ENCODE data around the gene XRCC6.
"Not testable (repeated sequence)": the region's sequence is repeated elsewhere in the genome, so short reads cannot be mapped to it uniquely, and the experiment has no call there.

Gene XRCC6

GRCh38 chr22:41647771-41648170 is 26.7 kb downstream of the XRCC6 start:
- no peak for DNase-seq

- DNase-seq = no peak
Observed at GRCh38 chr22:41648432-41648831, 27.3 kb downstream of the XRCC6 start.

- DNase-seq = no peak
Observed at GRCh38 chr22:41650229-41650628, 29.1 kb downstream of the XRCC6 start.

DNA sequence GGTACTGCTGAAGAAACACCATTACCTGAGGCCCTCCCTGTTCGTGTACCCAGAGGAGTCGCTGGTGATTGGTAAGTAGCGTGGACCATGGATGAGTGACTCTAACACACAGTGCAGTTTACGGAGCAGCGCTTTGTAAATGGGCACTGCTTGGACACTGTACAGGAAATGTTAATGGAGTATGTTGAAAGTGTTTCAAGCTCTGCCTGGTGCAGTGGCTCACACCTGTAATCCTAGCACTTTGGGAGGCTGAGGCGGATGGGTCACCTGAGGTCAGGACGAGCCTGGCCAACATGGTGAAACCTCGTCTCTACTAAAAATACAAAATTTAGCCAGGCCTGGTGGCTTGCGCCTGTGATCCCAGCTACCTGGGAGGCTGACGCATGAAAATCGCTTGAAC is 29.7 kb downstream of the XRCC6 start:
- no peak for DNase-seq

DNA sequence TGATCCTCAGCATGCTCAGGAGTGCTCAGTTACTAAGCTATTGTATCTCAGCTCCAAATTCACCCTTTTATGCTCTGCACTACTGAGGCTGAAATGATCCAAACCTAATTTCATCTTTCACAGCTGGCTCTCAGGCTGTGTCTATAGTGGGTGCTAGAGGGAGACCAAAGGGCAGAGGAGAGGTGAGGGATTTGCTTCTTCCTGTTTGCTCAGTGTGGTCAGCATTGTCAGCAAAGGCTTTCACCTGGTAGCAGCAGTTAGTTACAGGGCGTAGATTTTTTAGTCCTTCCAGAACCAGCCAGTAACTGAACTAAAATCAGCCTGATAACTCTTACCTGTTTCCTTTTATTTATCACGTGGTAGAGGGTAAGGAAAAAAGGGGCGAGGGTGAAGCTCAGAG is 33.2 kb downstream of the XRCC6 start:
- DNase-seq = no peak

DNA sequence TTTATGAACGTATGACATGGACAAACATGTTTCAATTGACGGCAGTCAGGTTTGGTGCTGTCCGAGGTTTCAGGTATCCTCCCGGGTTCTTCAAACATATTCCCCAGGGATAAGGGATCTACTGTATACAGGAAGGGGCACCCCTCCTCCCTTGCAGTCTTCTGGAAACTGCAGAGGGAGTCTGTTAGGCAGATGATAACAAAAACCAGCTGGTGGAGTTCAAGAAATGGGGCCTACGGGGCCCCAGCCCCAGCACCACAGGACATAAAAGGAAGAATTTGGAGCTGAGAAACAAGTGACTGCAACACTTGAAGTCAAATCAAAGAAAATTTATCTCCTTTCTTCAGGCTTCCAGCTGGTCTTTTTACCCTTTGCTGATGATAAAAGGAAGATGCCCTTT is 35.5 kb downstream of the XRCC6 start:
- DNase-seq = no peak

- DNase-seq = no peak
Observed at GRCh38 chr22:41657709-41658108, 36.6 kb downstream of the XRCC6 start.

GRCh38 chr22:41658869-41659268 is 37.8 kb downstream of the XRCC6 start:
- no peak for DNase-seq

DNA sequence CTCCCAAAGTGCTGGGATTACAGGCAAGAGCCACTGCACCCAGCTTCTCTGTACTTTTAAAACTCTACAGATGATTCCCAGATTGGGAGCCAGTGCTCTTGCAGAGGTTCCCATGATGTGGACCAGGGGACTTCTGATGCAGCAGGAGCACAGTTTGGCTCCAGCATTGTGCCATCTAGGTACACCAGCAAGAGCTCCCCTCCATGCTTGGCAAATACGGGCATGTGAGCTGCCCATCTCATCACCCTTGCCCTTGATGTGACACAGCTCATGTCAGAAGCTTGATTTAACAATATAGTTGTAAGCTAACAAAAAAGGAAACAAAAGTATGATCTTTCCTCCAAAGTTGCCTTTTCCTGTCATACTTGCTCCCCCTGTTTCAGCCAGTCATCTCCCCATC is 38.8 kb downstream of the XRCC6 start:
- DNase-seq = no peak

GRCh38 chr22:41660416-41660815 is 39.3 kb downstream of the XRCC6 start:
- DNase-seq = no peak

DNA sequence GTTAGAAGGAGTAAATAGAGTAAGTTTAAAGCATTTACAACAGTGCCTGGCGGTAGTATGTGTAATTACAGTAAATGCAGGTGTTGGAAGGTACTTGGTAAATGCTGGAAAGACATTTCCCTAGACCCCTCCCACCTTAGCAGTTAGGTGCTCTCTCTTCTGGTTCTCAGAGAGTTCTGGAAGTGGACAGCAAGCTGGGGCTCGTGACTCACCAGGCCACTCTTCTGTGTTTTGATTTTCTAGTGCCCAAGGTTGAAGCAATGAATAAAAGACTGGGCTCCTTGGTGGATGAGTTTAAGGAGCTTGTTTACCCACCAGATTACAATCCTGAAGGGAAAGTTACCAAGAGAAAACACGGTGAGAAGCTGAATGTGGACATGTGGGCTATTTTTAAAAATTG is 40.0 kb downstream of the XRCC6 start:
- no peak for DNase-seq

- no peak for DNase-seq
Observed at GRCh38 chr22:41661713-41662112, 40.6 kb downstream of the XRCC6 start.

- not testable (repeated sequence) for DNase-seq
Observed at GRCh38 chr22:41663594-41663993, 42.5 kb downstream of the XRCC6 start.

GRCh38 chr22:41664490-41664889 is 43.4 kb downstream of the XRCC6 start:
- no peak for DNase-seq

- no peak for DNase-seq
Observed at GRCh38 chr22:41664951-41665350, 43.9 kb downstream of the XRCC6 start.

DNA sequence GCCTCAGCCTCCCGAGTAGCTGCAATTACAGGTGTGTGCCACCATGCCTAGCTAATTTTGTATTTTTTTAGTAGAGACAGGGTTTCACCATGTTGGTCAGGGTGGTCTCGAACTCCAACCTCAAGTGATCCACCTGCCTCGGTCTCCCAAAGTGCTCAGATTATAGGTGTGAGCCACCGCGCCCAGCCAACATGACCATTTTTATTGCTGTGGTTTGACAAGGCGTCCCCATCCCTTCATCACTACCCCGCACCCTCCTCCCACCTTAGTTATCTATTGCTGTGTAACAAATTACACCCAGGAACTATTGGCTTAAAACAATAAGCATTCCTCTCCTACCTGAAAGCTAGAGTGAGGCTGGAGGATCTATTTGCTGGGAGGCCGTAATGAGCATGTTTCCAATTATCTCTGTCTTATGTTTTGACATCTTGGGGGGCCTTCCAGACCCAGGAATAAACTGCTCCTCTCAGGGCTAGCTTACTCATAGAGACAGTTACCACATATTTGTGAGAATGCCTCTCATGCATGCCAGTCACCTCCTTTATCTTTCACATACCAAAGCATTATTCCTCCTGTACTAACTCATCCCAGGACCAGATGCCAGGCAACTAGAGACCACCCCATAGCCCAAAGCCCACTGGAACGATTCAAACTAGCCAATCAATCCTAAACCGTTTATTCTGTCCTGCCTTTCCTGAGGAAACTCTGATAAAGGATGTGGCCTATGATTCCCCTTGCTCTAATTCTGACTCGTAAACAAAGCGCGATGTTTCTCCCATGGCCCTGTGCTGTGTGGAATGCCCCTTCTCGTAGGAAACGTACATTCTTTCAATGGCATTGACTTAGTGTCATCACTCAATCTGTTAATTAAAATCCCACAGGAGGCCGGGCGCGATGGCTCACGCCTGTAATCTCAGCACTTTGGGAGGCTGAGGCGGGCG is 48.1 kb downstream of the XRCC6 start:
- no peak for DNase-seq

DNA sequence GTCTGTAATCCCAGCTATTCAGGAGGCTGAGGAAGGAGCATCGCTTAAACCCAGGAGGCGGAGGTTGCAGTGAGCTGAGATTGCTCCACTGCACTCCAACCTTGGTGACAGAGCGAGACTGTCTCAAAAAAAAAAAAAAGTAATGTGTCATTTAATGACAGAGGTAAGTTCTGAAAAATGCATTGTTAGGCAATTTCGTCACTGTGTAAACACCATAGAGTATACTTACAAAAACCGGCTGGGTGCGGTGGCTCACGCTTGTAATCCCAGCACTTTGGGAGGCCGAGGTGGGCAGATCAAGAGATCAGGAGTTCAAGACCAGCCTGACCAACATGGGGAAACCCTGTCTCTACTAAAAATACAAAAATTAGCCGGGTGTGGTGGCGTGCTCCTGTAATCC is 51.0 kb downstream of the XRCC6 start:
- not testable (repeated sequence) for DNase-seq

- DNase-seq = no peak
Observed at GRCh38 chr22:41672780-41673509, 51.9 kb downstream of the XRCC6 start.

- no peak for DNase-seq
Observed at GRCh38 chr22:41674846-41675340, 53.8 kb downstream of the XRCC6 start.

- no peak for DNase-seq
Observed at GRCh38 chr22:41676134-41676533, 55.0 kb downstream of the XRCC6 start.

GRCh38 chr22:41681616-41682015 is 60.5 kb downstream of the XRCC6 start:
- DNase-seq = no peak

DNA sequence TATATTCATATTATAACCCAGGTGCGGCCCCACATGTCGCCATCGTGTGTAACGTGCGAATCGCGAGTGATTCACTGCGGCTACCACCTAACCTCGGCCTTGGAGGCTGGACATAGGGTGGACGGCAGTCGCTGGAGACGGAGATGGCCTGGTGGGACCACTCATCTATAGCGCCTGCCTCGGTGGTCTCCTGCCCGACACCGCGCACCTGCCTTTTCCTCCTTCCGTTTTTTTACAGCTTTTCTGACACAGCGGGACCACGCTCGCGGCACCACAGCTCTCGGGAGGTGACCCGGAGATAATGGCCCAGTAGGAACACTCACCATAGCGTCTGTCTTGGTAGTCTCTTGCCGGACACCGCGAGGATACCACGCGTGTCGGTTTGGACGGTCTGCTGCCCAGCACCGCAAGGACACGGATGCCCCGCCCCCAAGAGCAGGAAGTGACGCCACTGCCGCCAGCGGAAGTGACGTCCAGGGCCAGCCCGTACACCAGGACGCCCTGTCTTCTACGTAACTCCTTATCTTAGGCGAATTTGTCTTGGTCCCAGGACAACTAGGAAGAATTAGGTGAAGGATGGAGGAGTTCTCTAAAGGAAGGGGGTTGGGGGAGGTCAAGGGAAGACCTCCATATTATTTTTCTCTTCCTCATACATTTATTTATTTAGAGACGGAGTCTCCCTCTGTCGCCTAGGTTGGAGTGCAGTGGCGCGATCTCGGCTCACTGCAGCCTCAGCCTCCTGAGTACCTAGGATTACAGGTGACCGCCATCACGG is 61.1 kb downstream of the XRCC6 start:
- DNase-seq = peak; percentile 77

DNA sequence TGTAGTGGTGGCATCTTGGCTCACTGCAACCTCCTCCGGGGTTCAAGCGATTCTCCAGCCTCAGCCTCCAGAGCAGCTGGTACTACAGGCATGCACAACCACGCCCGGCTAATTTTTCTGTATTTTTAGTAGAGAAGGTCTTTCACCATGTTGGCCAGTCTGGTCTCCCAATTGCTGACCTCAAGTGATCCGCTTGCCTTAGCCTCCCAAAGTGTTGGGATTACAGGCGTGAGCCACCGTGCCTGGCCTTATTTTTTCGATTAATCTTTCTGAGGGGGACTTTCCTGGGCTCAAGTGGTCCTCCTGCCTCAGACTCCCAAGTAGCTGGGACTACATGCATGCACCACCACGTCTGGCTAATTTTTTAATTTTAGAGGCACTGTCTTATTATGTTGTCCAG is 62.0 kb downstream of the XRCC6 start:
- no peak for DNase-seq
